DND-41 (cell line): Measurements from ENCODE around the gene ENAH.

Source experiments
- ATAC-seq: fragments of 200-7000 bp; cut with Tn5 transposase; 3 replicates; pipeline ENCODE4 v1.9.1; 2021; ENCODE audit warnings: low read depth; ENCODE audit not compliant: insufficient read depth
- DNase-seq: peaks from one replicate; pipeline ENCODE4 v3.0.0-alpha.2; 2020
- H2AFZ ChIP-seq: 2 replicates; pipeline ENCODE4 v1.6.0; 2012; ENCODE audit warnings: low read depth, low read length
- H3K27ac ChIP-seq: 2 replicates; pipeline ENCODE4 v1.5.1; 2012; ENCODE audit warnings: low read length, inconsistent platforms
- H3K27me3 ChIP-seq: fragments of 200-600 bp; sonication (generic); 2 replicates; pipeline ENCODE4 v1.6.0; 2012; ENCODE audit warnings: low read length, mild to moderate bottlenecking, inconsistent platforms; ENCODE audit not compliant: insufficient read depth, poor library complexity
- H3K36me3 ChIP-seq: 2 replicates; pipeline ENCODE4 v1.5.1; 2012; ENCODE audit warnings: low read length, inconsistent platforms; ENCODE audit not compliant: insufficient read depth
- H3K4me1 ChIP-seq: 2 replicates; pipeline ENCODE4 v1.5.1; 2012; ENCODE audit warnings: mild to moderate bottlenecking, low read length; ENCODE audit not compliant: insufficient read depth
- H3K4me2 ChIP-seq: 2 replicates; pipeline ENCODE4 v1.6.0; 2012; ENCODE audit warnings: mild to moderate bottlenecking, moderate library complexity, low read length, inconsistent platforms; ENCODE audit not compliant: insufficient read depth
- H3K4me3 ChIP-seq, 2 experiments: fragments of 200-600 bp in 1 of 2; shearing (Covaris generic) in 1 of 2; 2 replicates each; pipeline ENCODE4 v1.5.1; 2012 to 2016; ENCODE audit warnings: inconsistent platforms in 2 of 2, low read length in 2 of 2, mild to moderate bottlenecking in 2 of 2, low read depth in 1 of 2, moderate library complexity in 1 of 2
- H3K79me2 ChIP-seq: 2 replicates; pipeline ENCODE4 v1.6.0; 2012; ENCODE audit warnings: low read length, inconsistent platforms; ENCODE audit not compliant: insufficient read depth
- H3K9ac ChIP-seq: 2 replicates; pipeline ENCODE4 v1.6.0; 2012; ENCODE audit warnings: low read depth, mild to moderate bottlenecking, inconsistent platforms, low read length, moderate library complexity
- H3K9me3 ChIP-seq: 2 replicates; pipeline ENCODE4 v1.5.1; 2012; ENCODE audit warnings: low read length, moderate library complexity, mild to moderate bottlenecking, inconsistent platforms; ENCODE audit not compliant: insufficient read depth, severe bottlenecking
- H4K20me1 ChIP-seq: 2 replicates; pipeline ENCODE4 v1.6.0; 2012; ENCODE audit warnings: low read length; ENCODE audit not compliant: insufficient read depth
- CTCF ChIP-seq: IDR thresholded peaks from 2 replicates; pipeline ENCODE4 v1.5.1; 2012; ENCODE audit warnings: borderline replicate concordance, low read length, moderate library complexity, mild to moderate bottlenecking; ENCODE audit not compliant: poor library complexity, severe bottlenecking; ENCODE audit errors: extremely low read depth
- EZH2 ChIP-seq: IDR thresholded peaks from 3 replicates; pipeline ENCODE4 v1.6.1; 2012; ENCODE audit warnings: borderline replicate concordance, low read depth, mild to moderate bottlenecking, moderate library complexity, low read length, inconsistent platforms; ENCODE audit not compliant: severe bottlenecking

The ENAH gene

GRCh38 chr1:225504776-225505175 lies 148.1 kb downstream of the ENAH start:
- Histone ChIP-seq H2AFZ (no peak overlapping the region), H3K4me1 (no peaks in the 10 kb centered on the region), H3K4me2 (no peak overlapping the region), H4K20me1 (no peaks in the 10 kb centered on the region), H3K79me2 (no peaks in the 10 kb centered on the region), H3K27ac (no peak overlapping the region), H3K36me3 (no peaks in the 10 kb centered on the region), H3K4me3 (no peak overlapping the region), H3K9ac (no peak overlapping the region), H3K9me3 (no peaks in the 10 kb centered on the region), H3K27me3 (peaks cover 3% of the 10 kb centered on the region)
- no peak for TF ChIP-seq EZH2
- TF ChIP-seq CTCF: no peak
- ATAC-seq: no peak
- DNase-seq: no peak

- no peak overlapping the region for H3K9ac ChIP-seq
- no peak overlapping the region for H2AFZ ChIP-seq
- no peaks in the 10 kb centered on the region for H3K4me1 ChIP-seq
- no peaks in the 10 kb centered on the region for H4K20me1 ChIP-seq
- no peak for ATAC-seq
- no peaks in the 10 kb centered on the region for H3K9me3 ChIP-seq
- H3K4me2 ChIP-seq: no peak overlapping the region
- no peaks in the 10 kb centered on the region for H3K36me3 ChIP-seq
- H3K79me2 ChIP-seq: no peaks in the 10 kb centered on the region
- H3K4me3 ChIP-seq: no peak overlapping the region
- H3K27me3 ChIP-seq: no peaks in the 10 kb centered on the region
- no peak overlapping the region for H3K27ac ChIP-seq
- DNase-seq: no peak
- no peak for TF ChIP-seq EZH2
- TF ChIP-seq CTCF: no peak
Observed at GRCh38 chr1:225500624-225501192, 152.2 kb downstream of the ENAH start.

GRCh38 chr1:225498549-225499136 lies 154.3 kb downstream of the ENAH start:
- H3K4me2 ChIP-seq: no peak overlapping the region
- no peak overlapping the region for H3K27ac ChIP-seq
- H2AFZ ChIP-seq: no peak overlapping the region
- TF ChIP-seq CTCF (no peak), EZH2 (no peak)
- ATAC-seq (no peak), DNase-seq (no peak)
- no peaks in the 10 kb centered on the region for H3K9me3 ChIP-seq
- H4K20me1 ChIP-seq: no peaks in the 10 kb centered on the region
- H3K4me1 ChIP-seq: no peaks in the 10 kb centered on the region
- H3K79me2 ChIP-seq: no peaks in the 10 kb centered on the region
- no peak overlapping the region for H3K4me3 ChIP-seq
- no peaks in the 10 kb centered on the region for H3K27me3 ChIP-seq
- no peaks in the 10 kb centered on the region for H3K36me3 ChIP-seq
- H3K9ac ChIP-seq: no peak overlapping the region
